HG03460 (cell line): ENCODE measurements around the gene UTP4.
"Not testable (repeated sequence)": the region's sequence is repeated elsewhere in the genome, so short reads cannot be mapped to it uniquely, and the experiment has no call there.

Experiments
- ATAC-seq: cut with Tn5 transposase; IDR thresholded peaks from one replicate; pipeline ENCODE4 v1.9.1; 2021; ENCODE audit not compliant: unreplicated experiment

The UTP4 gene

DNA sequence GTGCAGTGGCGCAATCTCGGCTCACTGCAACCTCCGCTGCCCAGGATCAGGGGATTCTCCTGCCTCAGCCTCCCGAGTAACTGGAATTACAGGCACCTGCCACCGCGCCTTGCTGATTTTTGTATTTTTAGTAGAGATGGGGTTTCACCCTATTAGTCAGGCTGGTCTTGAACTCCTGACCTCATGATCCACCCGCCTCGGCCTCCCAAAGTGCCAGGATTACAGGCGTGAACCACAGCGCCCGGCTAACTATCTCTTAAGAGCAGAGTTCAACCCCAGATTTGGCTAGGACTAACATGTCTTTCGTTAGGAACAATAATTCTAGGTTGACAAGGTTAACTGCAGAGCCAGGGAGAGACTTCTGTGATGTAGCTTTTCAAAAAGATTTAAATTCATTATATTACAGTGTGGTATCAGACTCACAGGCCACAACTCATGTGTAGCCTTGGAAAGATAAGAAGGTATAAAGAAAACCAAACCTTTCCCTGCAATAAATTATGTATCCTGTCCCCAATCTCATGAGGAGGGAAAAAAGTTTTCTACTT lies 4.4 kb upstream of the UTP4 start:
- ATAC-seq = no peak

DNA sequence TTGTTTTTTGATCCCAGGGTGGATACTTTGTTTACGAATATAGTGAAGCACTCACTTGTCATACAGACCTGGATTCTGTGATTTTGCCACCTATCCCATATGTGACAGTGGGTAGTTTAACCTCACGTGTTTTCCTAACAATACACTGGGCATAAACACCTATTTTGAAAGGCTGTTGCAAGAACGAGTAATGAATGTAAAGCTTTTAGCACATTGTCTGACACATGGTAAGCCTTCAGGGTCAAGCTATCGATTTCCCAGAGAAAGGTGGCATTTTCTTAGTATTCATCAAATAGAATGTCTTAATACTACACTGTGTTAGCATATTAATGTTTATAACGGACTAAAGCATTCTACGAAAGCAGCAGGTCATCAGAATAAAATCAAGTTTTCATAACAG lies 2.0 kb upstream of the UTP4 start:
- ATAC-seq = no peak

DNA sequence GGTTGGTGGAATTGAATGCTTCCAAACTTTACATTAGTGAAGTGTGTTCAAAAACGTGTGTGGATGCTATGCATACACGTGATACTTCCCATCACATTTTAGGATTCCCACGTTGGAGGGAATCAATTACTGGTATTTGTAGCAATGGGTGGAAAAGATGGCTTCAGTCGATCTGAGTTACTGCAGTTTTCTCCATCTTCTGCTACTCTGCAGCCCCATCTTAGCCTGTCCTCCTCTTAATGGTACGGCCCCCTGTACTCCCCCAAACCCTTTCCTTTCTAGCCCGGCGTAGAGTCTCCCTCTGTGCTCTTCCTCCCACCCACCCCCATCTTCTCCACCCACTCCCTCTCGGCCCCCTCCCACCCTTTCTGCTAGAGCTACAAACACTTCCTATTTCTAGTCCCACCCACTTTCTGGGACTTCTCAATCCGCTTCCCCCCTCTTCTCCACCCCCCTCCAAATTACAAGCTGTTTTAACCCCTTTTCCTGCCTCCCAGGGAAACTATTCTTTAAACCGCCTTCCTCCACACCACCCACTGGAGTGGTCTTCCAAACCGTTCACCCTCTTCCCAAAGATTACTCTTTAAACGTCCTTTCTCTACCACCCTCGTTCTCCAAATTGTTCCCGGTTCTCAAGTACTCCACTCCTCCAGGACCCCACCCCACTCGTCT lies 1.1 kb upstream of the UTP4 start:
- no peak for ATAC-seq

DNA sequence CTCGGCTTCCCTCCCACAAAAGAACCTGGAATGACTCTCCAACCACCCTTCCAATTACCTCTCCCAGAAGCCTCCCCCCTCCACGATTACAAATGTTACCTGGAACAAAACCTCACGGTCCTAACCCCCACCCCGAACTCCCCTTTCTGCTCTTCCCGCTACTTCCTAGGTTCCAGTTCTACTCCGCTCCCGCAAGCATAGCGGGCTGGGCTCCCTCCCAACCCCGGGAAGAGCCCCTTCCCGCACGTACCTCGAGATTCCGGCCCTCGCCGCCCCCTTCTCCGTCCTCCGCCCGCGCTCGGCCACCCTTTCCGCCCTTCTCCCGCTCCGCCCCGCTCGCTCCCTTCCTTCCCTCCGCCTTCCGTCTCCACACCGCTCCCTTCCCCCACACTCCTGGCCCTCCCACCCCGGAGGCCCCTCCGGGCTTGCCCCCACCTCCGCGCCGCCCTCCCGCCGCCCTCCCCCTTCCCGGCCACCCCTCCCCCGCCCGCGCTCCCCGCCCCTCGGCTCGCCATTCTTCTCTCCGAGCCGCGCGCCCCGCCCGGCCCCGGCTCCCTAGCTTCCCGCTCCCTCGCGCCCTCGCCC lies 518 bp upstream of the UTP4 start:
- ATAC-seq = peak; percentile 42

DNA sequence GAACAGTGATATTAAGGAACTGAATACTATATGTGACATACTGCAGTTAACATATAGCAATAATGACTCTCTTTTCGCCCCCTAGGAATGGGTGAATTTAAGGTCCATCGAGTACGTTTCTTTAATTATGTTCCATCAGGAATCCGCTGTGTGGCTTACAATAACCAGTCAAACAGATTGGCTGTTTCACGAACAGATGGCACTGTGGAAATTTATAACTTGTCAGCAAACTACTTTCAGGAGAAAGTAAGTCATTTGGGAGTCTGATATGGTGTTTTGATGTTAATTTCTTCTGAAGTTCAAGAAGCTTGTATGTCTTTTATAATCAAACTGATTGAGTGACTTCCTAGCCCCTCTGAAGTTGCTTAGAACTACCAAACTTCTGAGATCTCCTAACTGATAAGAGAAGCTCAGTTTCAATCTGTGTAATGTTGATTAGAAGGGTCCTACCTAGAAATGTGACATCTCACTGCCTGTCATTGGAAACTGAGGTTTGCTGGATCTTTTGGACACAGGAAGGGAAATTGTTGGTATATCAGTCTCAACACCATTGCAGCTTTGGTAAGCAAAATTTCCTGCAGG lies 1.0 kb downstream of the UTP4 start:
- ATAC-seq = no peak

DNA sequence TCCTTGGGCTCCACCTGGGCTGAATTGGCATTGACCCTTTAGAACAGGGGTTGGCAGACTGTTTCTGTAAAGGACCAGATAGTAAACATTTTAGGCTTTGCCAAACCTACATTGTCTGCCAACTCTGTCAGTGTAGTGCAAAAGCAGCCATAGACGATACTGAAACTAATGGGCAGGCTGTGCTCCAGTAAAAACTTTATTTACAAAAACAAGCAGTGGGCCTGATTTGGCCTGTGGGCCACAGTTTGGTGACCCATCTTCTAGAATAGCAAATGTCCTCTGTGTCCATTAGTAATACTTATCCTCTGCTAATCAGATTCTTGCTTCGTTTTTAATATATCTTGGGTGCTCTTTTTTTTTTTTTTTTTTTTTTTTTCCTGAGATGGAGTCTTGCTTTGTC lies 6.2 kb downstream of the UTP4 start:
- ATAC-seq = no peak

DNA sequence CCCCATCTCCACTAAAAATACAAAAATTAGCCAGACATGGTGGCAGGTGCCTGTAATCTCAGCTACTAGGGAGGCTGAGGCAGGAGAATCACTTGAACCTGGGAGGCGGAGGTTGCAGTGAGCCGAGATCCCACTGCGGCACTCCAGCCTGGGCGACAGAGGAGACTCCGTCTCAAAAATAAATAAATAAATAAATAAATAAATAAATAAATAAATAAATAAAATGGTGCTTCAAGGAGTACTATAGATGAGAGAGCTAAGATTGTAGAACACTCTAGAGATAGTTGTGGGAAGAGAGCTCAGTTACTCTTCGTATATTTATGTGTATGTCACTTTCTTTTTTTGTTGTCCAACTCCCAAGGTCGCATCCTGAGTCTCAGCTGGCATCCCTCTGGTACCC lies 7.0 kb downstream of the UTP4 start:
- not testable (repeated sequence) for ATAC-seq

DNA sequence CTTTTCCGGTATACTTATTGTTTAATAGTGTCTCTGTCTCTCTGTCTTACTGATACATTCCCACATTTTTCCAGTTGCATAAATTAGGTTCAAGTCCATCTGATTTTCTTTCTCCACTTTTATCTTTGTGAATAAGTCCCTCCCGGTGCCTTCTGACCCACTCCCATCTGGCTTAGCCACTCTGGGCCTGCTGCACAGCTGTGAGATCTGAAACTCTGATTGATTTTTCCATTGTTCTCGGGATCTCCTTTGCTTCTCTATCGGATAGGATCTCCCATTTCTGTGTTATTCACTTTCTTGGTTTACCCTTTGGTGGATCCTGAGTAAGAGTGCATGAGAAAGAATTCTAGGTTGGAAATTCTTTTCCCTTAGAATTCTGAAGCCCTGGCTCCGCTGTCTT lies 8.6 kb downstream of the UTP4 start:
- ATAC-seq = no peak

DNA sequence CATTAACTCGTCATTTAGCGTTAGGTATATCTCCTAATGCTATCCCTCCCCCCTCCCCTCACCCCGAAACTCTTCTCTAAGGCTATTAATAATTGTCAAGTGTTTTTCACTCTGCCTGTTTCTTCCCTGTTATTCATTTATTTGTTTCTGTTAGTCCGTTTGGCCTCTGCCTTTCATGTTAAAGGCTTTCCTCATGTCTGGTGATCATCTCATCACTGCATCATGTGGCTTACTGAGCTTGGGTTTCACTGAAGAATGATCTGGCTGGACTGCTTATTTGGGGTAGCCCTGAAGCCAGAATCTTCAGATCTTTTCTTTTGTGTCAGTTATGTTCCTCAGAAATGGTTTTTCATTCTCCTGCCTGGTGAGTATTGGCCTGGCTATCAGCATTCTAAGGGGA lies 9.5 kb downstream of the UTP4 start:
- ATAC-seq = no peak

DNA sequence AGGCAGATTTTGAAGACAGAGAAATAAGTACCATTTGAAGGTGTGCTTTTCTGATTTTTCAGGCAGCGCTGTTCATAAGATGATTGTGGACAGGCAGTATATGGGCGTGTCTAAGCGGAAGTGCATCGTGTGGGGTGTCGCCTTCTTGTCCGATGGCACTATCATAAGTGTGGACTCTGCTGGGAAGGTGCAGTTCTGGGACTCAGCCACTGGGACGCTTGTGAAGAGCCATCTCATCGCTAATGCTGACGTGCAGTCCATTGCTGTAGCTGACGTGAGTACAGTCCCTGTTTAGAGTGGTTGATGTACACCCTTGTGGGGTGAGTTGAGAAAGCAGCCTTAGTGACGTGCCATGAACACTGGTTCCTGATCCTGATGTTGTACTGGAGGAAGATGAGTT lies 10.7 kb downstream of the UTP4 start:
- no peak for ATAC-seq

DNA sequence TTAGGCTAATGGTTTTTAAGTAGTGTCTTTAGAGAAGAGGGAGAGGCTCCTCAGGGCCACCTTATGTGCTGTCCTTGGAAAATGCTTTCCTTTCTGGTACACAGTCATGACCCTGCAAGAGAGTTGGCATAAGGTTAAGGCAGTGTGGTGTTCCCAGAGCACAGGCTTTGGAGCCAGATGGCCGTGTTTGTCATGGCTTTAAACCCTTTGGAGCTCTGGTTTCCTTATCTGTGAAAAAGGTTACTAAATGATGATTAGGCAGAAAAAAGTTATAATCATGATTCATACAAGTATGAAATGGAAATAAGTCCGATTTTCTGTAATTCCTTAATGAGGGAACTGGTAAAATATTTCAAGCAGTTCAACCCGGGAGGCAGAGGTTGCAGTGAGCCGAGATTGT lies 13.2 kb downstream of the UTP4 start:
- ATAC-seq = no peak

DNA sequence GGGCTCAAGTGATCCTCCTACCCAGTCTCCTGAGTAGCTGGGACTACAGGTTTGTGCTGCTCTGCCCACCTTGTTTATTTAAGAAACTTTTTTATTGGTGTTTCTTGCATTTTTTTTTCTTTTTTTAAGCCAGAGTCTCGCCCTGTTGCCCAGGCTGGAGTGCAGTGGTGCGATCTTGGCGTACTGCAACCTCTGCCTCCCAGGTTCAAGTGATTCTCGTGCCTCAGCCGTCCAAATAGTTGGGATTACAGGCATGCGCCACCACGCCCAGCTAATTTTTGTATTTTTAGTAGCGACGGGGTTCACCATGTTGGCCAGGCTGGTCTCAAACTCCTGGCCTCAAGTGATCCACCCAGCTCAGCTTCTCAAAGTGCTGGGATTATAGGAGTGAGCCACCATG lies 17.2 kb downstream of the UTP4 start:
- ATAC-seq = not testable (repeated sequence)

DNA sequence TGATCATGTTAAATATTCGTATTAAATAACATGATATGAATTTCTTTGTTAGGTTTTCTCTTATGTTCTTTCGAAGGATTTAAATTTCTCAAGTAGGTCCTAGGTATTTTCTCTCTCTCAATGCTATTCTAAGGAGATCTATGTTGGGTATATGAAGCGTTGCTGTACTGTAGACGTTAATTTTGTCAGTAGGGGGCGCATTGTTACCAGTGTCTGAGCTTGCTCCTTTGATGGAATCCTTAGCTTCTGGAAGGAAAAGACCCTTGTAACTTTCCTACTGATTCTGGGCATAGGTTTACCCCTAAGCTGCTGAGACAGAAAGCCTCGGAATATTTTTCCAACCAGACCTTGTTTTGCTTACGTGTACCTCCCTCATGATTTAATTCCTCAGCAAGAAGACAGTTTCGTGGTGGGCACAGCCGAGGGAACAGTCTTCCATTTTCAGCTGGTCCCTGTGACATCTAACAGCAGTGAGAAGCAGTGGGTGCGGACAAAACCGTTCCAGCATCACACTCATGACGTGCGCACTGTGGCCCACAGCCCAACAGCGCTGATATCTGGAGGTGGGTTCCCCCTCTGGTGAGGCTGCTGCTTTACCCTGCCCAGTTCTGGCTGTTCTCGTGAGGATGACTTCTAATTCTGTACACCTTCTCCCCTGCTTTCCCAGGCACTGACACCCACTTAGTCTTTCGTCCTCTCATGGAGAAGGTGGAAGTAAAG lies 17.9 kb downstream of the UTP4 start:
- ATAC-seq = no peak

DNA sequence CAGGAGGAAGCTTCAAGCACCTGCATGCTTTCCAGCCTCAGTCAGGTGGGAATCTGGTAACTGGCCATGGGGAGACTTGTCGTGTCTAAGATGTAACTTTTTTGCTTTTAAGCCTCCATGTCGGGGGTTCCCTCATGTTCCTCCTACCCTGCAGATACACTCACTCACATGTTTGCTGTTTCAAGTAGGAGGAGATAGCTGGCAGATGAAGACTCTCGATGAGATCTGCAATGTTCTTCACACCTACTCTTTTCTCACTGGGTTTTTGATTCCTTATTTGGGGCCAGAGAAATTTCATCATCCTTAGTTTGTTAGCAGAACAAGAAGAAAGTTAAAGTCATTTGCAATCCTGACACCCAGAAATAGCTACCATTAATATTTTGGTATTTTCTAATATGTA lies 24.7 kb downstream of the UTP4 start:
- no peak for ATAC-seq

DNA sequence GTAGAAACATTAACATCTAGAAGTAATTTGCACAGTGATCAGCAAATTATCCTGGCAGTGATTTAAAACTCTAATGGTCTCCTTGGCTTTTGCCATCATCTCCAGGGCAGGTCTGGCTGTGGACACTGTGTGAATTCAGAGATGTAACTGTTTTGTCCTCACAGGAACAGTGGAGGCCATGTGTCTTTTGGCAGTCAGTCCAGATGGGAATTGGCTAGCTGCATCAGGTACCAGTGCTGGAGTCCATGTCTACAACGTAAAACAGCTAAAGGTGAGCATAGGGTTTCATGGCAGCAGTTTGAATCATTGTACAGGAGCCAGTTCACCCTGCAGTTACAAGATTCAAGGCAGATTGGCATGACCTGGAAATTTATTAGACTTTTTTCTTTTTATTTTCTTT lies 27.7 kb downstream of the UTP4 start:
- ATAC-seq = no peak

DNA sequence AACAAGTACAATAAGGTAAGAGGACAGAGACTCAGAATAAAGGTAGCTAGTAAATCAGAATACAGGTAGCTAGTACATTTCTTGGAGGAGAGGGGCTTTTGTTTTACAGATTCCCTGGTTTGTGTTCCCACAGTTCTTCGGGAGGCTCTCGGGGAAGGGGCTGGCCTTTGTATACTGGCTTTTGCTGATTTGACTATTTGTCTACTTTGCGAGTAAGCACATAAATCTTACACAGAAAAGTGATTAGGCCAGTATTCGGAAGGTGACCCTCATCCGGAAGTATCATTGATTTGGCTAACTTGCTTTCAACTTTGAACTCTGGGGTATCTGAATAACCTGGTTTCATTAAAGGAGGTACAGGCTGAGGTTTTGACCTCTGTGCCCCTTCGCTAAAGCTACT lies 33.1 kb downstream of the UTP4 start:
- no peak for ATAC-seq

DNA sequence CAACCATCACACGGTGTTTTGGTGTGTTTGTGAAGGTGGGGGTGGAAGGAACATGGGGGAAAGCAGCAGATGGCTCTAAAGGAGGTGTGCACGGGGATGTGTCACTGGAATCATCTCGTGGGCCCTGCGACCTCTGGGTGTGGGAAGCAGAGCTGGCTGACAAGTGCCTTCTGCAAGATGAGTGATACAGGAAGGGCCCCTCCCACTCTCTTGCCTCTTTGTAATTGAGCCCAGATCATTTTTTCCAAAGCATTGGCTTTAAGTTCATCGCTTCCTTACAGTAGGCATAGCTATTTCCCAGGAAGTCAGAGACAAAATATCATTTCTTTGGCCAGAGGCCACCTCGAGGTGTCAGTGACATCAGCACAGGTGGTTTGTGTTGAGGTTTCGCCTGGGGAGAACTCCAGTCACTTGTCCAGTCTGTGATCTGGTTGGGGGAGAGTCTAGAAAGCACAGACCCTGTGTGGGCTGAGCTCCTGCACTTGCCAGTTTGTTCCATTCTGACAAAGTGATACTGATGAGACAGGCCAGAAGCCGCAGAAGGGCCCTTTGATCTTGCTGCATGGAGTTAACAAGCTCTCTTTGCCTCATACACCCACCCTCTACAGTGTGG lies 33.9 kb downstream of the UTP4 start:
- ATAC-seq = no peak

DNA sequence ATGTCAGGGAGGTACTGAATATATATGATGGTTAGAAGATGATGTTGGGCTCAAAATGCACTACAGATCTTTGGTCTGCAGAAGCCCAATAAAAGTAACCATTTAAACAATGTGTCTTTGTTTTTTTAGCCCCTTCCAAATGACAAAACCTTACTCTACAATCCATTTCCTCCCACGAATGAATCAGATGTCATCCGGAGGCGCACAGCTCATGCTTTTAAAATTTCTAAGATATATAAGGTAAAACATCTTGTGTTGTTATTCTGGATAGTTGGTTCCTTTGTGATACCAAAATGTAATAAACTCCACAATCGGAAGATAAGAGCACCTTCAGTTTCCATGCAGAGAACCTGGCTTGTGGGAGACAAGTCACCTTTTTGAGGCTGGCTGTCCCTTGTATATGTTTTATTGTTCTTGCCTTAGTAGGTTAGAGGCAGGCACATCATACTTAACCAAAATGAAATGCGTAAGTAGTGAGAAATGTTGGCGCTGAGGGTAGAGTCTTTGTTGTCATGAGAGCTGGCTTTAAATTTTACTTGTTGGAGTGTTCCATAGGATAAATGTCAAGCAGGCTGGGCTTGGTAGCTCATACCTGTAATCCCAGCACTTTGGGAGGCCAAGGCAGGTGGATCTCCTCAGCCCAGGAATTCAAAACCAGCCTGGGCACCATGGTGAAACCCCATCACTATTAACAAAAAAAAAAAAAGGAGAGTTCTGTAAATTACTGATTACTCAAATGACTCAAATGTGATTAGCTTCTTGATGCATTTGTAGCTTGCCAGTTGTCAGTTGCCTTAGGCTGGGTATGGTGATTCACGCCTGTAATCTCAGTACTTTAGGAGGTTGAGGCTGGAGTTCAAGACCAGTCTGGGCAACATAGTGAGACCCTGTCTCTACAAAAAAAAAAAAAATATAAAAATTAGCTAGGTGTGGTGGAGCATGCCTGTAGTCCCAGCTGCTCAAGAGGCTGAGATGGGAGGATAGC lies 34.8 kb downstream of the UTP4 start:
- ATAC-seq = no peak

DNA sequence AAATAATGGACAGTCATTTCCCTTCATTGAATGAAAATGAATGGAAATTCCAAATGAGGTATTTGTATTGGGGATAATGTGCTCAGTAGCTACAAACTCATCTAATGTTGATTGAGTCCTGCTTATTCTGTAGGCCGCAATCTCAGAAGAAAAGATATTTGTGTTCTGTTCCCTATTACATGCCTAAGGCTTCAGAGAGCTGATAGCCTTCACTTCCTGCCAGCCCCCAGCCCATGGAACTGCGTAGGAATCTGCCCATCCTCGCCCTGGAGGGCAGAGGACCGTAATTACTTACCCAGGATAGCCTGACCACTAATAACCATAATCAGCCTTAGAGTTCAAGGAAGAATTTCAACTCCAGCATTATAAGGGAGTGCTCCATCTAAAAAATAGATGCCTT lies 36.6 kb downstream of the UTP4 start:
- ATAC-seq = no peak

DNA sequence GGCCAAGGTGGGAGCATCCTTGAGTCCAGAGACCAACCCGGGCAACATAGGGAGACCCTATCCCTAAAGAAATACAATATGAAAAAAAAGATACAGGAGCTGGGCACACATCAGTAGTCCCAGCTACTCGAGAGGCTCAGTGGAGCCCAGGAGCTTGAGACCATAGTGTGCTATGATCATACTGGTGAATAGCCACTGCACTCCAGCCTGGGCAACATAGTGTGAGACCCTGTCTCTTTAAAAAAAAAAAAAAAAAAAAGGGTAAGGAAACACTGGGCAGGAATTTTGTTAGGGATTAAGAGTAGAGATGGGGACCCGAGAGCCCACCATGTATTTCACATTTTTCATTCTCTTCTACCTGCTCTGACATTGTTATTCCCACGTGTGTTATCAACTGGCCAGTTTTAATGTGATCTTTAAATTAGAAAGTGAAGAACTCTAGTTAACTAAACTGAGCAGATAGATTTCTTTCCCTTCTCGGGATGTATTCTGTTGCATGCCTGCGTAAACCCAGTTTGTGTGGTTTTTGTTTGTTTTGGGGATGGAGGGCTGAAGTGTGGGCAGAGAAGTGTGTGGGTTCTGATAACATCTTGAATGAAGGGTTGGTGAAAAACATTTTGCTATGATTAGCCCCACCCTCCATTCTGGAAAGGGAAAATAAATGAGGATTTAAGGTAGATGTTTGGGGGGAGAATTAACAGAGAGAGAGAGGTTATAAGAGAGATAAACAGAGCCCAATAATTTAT lies 37.3 kb downstream of the UTP4 start:
- ATAC-seq = no peak
